ENCODE results near the gene EXOC2.
"Not testable (repeated sequence)": the region's sequence is repeated elsewhere in the genome, so short reads cannot be mapped to it uniquely, and the experiment has no call there.

The EXOC2 gene

DNA sequence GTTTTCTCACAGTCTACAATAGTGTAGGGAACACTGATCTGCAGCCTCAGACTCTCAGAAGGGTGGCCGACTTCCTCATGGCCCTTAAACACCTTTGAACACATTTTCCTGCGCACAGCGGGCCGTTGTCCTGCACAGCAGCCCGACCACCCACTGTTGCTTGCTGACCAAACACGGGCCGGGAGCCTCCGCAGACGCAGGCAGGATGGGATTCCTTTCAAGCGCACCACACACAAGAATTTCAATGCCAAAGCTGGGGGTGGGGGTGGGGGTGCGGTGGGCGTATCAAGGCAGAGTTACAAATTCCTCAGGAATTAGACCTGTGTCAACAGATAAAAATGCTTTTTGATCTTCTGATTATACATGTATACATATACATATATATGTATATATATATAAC, 110.6 kb downstream of the EXOC2 start:
- no peak for DNase-seq

DNA sequence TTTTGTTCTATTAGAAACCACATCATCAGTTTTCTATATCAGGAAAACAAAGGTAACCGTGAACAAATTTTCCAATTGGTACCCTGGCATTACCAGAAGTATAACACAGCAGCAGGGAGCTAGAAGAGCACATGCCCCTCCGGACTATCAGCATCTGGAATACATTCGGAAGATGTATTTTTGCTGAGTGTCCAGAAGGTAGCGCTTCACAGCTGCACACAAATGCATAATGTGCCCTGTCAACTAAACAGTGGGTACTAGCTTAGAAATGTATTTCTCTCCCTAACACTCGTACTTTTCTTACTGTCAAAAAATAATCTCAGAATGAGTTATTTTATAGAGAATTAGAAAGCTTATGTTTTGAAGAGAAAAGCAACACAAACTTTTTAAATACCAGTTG, 113.6 kb downstream of the EXOC2 start:
- no peak for DNase-seq

- DNase-seq, result no peak
Observed at GRCh38 chr6:572596-573265, 120.2 kb downstream of the EXOC2 start.

- no peak for DNase-seq
Observed at GRCh38 chr6:571892-572291, 121.0 kb downstream of the EXOC2 start.

DNA sequence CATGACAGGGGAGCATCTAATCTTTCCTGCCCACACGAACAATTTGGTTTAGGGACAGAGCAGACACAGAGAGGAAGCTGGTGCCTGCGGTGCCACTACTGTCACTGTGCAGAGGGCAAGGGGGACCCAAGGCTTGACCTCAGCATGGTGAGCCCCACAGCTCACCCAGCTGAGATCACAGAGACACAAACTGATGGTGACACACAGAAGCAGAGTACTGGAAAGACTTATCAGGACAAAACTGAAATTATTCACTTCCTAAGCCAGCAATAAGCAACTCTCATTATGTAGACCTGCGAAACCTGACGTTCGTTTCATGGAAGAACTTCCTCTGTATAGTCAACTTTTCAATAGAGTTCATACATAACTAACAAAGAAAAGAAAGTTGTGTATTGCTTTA, 122.1 kb downstream of the EXOC2 start:
- no peak for DNase-seq

DNA sequence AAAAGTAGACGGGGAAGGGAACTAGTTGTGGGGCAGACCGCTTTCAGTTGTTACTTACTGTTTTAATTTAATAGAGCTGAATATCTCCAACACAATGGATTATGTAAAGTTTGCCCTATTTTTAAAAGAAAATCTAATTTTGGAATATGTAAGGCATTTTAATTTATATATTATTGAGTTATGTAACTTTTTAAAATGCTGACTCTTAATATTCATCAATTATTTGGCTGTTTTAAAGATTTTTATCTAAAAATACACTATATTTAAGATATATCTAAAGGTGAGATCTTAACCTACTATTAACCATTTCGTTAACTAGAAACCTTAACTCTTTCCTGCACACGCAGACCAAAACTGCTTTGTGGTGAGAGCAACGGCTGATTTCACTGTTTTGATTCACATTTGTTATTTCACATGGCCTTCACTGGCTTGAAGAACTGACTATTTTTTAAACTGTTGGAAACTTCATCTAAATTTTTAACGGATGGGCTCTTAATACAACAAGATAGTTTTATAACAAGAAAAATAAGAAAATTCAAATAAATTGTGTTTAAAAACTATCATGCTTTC, 123.9 kb downstream of the EXOC2 start:
- no peak for DNase-seq

DNA sequence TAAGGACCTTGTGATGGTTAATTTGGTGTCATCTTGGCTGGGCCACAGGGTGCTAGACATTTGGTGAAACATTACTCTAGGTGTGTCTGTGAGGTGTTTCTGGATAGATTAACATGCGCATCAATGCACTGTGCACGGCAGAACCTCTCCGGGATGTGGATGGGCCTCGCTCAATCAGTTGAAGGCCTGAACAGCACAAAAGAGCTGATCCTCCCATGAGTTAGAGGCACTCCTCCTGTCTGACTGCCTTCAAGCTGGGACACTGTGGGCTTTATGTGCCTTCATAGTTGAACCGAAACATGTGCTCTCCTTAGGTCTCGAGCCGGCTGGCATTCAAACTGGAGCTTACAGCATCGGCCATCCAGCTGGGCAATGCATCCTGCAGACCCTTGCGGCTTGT, 124.9 kb downstream of the EXOC2 start:
- DNase-seq, result no peak

DNA sequence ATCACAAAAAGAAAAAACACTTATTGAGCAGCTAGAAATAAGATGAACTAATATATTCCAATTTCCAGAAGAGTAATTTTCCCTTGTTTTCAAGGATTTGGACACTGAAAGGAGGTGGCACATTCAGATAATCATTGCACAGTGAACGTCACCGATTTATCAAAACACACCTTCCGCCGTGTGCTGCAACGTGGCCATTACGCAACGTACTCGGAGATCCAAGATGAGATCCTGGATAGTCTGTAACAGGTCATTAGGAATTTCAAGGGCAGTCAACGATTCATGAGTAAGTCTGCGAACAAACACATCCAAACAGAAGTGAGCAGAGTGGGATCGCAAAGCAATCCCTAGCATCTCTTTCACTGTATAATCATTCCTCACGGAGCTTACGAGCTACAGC, 129.1 kb downstream of the EXOC2 start:
- DNase-seq, result no peak

DNA sequence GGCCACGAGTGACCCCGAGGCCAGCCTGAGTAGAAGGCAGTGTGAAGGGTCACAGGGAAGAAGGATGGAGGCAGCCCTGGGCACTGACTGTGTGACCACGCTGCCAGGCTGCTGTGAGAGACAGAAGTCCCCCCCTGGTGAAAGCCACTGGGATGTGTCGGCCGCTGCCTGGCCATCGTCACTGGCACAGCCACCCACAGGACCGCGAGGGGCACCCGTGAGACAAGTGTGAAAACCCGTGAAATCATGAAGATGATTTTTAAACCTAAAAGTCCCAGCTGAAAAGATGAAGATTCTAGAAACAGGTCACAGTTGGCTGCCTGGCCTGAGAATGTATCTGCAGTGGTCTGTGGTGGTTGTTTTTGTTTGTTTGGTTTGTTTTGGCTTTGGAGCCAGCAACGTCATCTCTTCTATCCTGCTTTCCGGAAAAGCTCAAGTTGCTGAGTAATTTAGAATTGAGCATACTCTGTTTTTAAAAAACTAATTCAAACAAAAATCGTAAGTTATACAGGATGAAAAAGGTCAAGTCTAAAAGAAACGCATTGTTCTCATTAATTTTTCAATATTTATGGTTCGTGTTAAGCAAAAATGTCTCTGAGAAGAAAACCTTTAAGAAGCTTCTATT, 130.8 kb downstream of the EXOC2 start:
- DNase-seq, result no peak

GRCh38 chr6:561335-561734, 131.6 kb downstream of the EXOC2 start:
- not testable (repeated sequence) for DNase-seq

- DNase-seq, result no peak
Observed at GRCh38 chr6:558959-559358, 134.0 kb downstream of the EXOC2 start.

GRCh38 chr6:558089-558488, 134.8 kb downstream of the EXOC2 start:
- no peak for DNase-seq

DNA sequence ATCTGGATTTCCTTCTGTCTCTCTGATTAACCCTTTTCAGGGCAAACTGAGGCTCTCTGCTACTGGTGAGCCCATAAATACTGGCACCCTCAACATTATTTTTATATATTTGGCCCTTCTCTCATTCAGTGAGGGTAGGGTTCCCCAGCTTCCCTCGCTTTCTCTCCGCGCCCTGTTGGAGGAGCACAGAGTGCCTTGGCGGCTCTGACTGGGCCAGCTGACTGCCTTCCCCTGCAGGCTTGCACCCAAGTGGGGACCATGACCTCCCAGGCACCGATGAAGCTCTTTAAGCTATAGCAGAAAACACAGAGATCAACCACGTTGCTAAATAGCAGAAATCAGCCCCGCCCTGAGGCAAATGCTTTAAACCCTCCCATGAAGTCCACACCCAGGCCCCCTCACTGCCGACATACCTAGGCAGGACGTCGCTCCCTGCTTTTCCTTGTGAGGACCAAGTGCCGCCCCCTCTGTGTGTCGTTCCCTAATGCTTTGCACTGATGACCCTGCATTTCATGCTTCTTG, 141.0 kb downstream of the EXOC2 start:
- no peak for DNase-seq

DNA sequence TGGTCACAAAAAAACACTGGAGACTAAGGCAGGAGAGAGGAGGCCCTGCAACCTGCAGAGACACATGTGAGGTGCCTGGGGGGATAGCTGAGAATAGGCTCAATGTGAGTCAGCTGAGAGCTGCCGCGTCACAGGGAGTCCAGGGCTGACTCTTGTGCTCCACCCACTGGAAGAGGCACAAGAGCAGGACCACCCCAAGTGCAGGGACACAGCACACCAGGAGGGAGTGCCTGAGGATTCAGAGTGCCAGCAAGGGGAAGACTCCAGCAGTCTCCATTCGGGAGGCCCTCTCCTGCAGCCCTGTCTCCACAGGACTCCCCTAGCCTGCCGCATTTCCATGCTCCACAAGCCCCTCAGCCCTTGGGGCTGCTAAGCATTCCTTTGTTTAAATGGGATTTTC, 141.5 kb downstream of the EXOC2 start:
- DNase-seq, result no peak

GRCh38 chr6:549906-550305, 143.0 kb downstream of the EXOC2 start:
- no peak for DNase-seq

DNA sequence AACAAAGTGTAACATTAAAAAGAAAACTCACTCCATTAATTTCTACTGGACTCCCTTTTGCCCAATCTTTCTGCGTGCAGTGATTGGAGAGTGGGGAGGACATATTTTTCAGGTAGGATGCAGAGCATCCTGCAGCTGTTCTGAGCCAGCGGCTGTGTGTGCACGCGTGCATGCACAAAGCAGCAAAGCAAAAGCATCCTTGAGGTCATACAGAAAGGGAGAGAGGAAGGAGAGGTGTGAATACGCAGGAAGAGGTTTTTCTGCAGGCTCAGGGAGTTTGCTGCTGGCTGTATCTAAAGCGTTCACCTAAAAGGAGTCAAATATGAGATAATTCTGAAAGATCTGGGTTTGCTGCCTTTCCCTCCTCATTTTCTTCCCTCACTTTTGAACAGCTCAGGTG, 144.4 kb downstream of the EXOC2 start:
- DNase-seq, result no peak

- DNase-seq, result no peak
Observed at GRCh38 chr6:548091-548490, 144.8 kb downstream of the EXOC2 start.

DNA sequence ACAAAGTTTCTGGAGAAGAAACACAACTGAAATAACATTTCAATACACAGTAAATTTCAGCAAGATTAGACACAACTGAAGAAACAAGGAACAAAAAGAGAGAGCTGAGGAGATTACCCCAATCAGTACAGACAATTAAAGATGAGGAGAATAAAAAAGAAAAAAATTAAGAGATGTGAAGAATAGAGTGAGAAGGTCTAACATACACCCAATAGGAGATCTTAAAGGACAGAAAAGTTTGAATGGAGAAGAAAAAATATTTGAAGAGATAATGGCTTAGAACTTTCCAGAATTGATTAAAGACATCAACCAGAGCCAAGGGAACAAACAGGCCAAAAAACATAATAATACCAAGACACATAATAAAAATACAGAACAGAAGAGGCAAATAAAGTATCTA, 152.4 kb downstream of the EXOC2 start:
- no peak for DNase-seq

- no peak for DNase-seq
Observed at GRCh38 chr6:537114-537513, 155.8 kb downstream of the EXOC2 start.

GRCh38 chr6:530425-530824, 162.5 kb downstream of the EXOC2 start:
- DNase-seq, result no peak

GRCh38 chr6:528989-529388, 163.9 kb downstream of the EXOC2 start:
- DNase-seq, result no peak

DNA sequence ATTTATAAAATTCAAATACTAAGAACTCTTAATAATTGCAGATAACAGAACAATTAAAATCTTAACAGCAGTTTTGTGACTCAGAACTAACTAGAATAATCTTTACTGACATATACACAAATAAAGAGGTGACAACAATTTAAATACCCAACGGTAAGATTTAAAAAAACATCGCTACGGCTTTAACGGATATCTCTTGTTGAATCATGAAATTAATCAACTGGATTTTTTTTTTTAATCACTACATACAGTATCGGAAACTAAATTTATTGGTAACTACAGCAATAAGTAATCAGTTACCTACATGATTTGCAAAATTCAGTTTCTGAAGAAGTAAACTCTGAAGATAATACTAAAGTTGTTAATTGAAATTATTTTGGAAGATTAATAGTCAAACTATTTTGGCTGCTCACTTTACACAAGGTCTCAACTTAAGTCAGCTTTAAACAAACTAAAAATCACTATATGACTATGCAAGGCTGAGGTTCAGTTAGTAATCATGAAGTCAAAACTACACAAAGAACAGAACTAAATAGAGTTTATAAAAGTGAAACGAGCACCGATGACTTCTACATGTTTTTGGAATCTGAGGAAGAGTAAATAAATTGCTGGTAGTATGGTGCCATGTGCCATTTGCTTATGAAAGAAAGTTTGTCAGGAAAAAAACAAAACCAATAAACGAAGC, 164.8 kb downstream of the EXOC2 start:
- no peak for DNase-seq

DNA sequence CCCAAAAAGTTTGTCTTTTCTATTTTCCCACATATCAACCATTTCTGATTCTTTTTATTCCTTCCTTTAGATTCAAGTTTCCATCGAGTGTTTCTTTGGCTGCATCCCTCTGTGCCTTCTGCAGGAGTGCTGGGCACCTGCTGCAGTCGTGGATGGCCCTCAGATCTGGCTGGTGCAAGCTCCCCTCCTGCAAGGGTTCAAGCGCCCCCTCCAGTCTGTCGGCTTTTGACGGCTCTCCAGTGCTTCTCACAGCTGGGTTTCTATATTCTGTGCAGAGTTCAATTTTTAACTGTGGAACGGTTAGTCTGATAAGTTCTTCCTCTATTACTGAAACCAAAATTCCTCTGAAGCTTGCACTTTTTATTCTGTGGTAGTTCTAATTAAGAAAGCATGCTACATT, 168.1 kb downstream of the EXOC2 start:
- DNase-seq, result no peak

DNA sequence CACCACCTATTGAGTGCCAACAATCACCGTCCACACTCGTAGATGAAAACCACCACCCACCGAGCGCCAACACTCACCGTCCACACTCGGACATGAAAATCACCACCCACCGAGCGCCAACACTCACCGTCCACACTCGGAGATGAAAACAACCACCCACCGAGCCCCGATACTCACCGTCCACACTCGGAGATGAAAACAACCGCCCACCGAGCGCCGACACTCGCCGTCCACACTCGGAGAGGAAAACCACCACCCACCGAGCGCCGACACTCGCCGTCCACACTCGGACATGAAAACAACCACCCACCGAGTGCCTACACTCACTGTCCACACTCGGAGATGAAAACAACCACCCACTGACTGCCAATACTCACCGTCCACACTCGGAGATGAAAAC, 172.1 kb downstream of the EXOC2 start:
- DNase-seq, result no peak
